ENCODE data around the gene CSF1.

DNA sequence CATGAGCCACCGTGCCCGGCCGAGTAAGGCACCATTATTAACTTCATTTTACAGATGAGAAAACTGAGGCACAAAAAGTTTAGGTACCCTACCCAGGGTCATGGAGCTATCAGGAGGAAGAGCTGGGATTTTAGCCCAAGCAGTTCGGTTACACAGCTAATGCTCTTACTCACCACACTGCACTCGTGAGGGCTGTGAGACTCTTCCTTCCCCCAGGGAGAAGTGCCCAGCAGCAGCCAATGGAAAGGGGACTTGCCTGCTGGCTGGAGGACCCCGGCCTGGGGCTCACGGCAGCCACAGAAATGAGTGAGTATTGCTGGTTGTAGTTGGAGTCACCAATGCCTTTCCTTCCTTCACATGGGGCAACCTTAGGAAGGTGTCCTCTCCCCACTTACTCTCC, 5.2 kb upstream of the CSF1 start:
- TF ChIP-seq YY1 (IDR thresholded peaks at IDR 0.05; ENCODE audit: insufficient read depth, insufficient replicate concordance, low read depth, low read length) (no peak), MYC (CRISPR knock-in tag; IDR thresholded peaks at IDR 0.05; ENCODE audit: borderline replicate concordance) (no peak), SIN3A (IDR thresholded peaks at IDR 0.05; ENCODE audit: borderline replicate concordance, low read depth, low read length) (no peak), KLF15 (CRISPR knock-in tag; IDR thresholded peaks at IDR 0.05; ENCODE audit: borderline replicate concordance) (no peak), DNMT3B (CRISPR knock-in tag; conservative IDR thresholded peaks at IDR 0.05) (no peak), EP300 (IDR thresholded peaks at IDR 0.05; ENCODE audit: low read depth in 2 of 2, low read length in 2 of 2) (no peak), EP300 (CRISPR knock-in tag; IDR thresholded peaks at IDR 0.05; ENCODE audit: borderline replicate concordance) (no peak)
- TF ChIP-seq, protein P1, sequence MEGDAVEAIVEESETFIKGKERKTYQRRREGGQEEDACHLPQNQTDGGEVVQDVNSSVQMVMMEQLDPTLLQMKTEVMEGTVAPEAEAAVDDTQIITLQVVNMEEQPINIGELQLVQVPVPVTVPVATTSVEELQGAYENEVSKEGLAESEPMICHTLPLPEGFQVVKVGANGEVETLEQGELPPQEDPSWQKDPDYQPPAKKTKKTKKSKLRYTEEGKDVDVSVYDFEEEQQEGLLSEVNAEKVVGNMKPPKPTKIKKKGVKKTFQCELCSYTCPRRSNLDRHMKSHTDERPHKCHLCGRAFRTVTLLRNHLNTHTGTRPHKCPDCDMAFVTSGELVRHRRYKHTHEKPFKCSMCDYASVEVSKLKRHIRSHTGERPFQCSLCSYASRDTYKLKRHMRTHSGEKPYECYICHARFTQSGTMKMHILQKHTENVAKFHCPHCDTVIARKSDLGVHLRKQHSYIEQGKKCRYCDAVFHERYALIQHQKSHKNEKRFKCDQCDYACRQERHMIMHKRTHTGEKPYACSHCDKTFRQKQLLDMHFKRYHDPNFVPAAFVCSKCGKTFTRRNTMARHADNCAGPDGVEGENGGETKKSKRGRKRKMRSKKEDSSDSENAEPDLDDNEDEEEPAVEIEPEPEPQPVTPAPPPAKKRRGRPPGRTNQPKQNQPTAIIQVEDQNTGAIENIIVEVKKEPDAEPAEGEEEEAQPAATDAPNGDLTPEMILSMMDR (CRISPR knock-in tag; IDR thresholded peaks at IDR 0.05): no peak

Measured in HepG2 (cell line).